H1 (cell line): ENCODE results near the gene AGPAT2. TPM values are rescaled to one million over a fixed set of nuclear protein-coding genes. Genes with fewer than 3 reads are reported as not detected.
A peak's percentile ranks its signal among the peaks of the same experiment; 100 is the strongest.

Experiments
- MAX ChIP-seq: IDR thresholded peaks from 2 replicates; pipeline ENCODE4 v1.6.1; 2012; ENCODE audit warnings: inconsistent platforms
- polyA plus RNA-seq, 7 experiments: library from polyadenylated mRNA; depleted of rRNA in 3 of 7; stranded (reverse) in 5 of 7; unstranded in 2 of 7; fragments of >200 nt in 5 of 7; fragments of 200-250 nt in 2 of 7; gene quantifications; 1 replicate in 5 of 7; 2 replicates in 1 of 7; 4 replicates in 1 of 7; pipeline versions ENCODE4 v1.2.1 to v1.2.3, GENCODE V29; 2011 to 2013; ENCODE audit warnings: missing spikeins in 2 of 7, mixed read lengths in 2 of 7
- total RNA-seq: library from RNA; stranded (reverse); fragmentation: NEBNext Ultra II Directional; extraction: Animal tissue kit (Norgen Biotek cat#: 25700); gene quantifications from 2 replicates; pipeline ENCODE4 v1.2.1, GENCODE V29; 2021

AGPAT2 gene
- total and polyA plus RNA-seq, 2 of the 8 experiments (the other 6 are each of a cell fraction or from before 2014, with no cell fraction given): 31.6 to 37.6 TPM

GRCh38 chr9:136629879-136630661 is 57.2 kb downstream of the AGPAT2 start (continued):
- 0 out of 2 replicates have a peak, but pooled peaks have one; percentile 21 for TF ChIP-seq MAX
